ENCODE data around the gene SLC12A8. TPM values are rescaled to one million over a fixed set of nuclear protein-coding genes. Genes with fewer than 3 reads are reported as not detected.

SLC12A8 gene
- total RNA-seq, 1 donor from 2014 or later, result 13.6 TPM

DNA sequence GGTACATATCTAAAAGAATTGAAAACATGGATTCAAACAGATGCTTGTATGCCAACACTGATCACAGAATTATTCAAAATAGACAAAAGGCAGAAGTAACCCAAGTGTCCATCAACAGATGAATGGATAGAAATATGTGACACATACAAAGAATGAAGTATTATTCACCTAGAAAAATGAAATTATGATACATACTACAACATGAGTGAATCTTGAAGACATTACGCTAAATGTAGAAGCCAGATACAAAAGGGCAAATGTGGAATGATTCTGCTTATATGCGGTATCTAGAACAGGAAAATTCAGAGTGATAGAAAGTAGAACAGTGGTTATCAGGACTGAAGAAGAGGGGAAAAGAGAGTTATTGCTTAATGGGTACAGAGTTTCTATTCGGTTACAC lies 26.2 kb upstream of the SLC12A8 start:
- no peak overlapping the region for H3K4me3 ChIP-seq (ENCODE audit: low read depth, low read length)
- no peaks in the 10 kb centered on the region for H3K36me3 ChIP-seq (ENCODE audit: control insufficient read depth, insufficient read depth, low read length)
- no peak for DNase-seq (ENCODE audit: low read depth)
- TF ChIP-seq, protein P1, sequence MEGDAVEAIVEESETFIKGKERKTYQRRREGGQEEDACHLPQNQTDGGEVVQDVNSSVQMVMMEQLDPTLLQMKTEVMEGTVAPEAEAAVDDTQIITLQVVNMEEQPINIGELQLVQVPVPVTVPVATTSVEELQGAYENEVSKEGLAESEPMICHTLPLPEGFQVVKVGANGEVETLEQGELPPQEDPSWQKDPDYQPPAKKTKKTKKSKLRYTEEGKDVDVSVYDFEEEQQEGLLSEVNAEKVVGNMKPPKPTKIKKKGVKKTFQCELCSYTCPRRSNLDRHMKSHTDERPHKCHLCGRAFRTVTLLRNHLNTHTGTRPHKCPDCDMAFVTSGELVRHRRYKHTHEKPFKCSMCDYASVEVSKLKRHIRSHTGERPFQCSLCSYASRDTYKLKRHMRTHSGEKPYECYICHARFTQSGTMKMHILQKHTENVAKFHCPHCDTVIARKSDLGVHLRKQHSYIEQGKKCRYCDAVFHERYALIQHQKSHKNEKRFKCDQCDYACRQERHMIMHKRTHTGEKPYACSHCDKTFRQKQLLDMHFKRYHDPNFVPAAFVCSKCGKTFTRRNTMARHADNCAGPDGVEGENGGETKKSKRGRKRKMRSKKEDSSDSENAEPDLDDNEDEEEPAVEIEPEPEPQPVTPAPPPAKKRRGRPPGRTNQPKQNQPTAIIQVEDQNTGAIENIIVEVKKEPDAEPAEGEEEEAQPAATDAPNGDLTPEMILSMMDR (IDR thresholded peaks at IDR 0.05; ENCODE audit: insufficient read depth, low read length, poor library complexity, severe bottlenecking), result no peak
- no peaks in the 10 kb centered on the region for H3K27me3 ChIP-seq (ENCODE audit: control insufficient read depth, insufficient read depth, low read length)

DNA sequence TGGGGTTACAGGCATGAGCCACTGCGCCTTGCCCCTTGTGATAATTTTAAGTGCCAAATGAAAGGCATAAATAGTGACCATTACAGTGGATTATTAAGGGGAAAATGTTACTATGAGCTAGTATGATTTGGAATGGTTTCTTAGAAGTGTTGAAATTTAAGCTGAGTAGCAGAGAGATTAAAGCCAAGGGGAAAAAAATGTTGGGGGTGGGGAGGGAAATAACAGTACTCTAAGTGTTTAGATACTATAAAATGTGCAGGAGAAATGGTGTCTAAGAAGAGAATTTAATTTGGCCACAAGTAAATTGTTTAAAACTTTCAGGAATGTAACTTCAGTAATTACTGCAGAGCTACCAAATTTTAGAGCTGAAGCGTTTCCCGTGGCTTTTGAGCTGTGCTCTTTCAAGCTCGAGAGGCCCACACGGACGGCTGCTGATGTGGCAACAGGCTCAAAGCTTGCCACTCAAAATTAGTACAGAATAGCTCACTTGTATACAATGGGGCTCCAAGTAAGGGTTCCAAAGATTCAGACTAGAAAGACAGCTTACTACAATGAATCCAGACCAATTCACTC lies 23.9 kb upstream of the SLC12A8 start:
- H3K4me3 ChIP-seq (ENCODE audit: low read depth, low read length), result no peak overlapping the region
- DNase-seq (ENCODE audit: low read depth), result no peak

DNA sequence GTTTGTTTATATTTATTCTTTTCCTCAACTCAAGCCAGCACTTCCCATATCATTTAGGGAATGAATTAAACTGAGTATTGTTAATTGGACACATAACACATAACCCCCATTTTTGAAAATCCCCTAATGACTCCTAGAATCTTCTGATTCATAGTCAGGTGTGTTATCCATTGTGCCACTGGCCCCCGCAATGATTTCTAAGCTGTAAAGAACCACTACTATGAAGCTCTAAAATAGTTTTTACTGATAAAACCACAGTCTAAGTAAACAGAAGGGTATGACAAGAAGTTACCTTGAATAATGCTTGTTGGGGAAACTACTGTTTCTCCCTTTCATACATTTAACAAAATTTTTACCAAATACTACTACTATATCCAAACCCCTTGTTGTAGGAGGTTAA lies 22.3 kb upstream of the SLC12A8 start:
- DNase-seq (ENCODE audit: low read depth), result no peak
- TF ChIP-seq, protein P1 (IDR thresholded peaks at IDR 0.05; ENCODE audit: insufficient read depth, low read length, poor library complexity, severe bottlenecking), result no peak
- Histone ChIP-seq H3K4me3 (ENCODE audit: low read depth, low read length) (no peak overlapping the region), H3K27me3 (ENCODE audit: control insufficient read depth, insufficient read depth, low read length) (no peaks in the 10 kb centered on the region), H3K36me3 (ENCODE audit: control insufficient read depth, insufficient read depth, low read length) (no peaks in the 10 kb centered on the region)

More for the DNA sequence above, 23.9 kb upstream of the SLC12A8 start:
- TF ChIP-seq, protein P1 (IDR thresholded peaks at IDR 0.05; ENCODE audit: insufficient read depth, low read length, poor library complexity, severe bottlenecking), result no peak
- Histone ChIP-seq H3K27me3 (ENCODE audit: control insufficient read depth, insufficient read depth, low read length) (no peaks in the 10 kb centered on the region), H3K36me3 (ENCODE audit: control insufficient read depth, insufficient read depth, low read length) (no peaks in the 10 kb centered on the region)

DNA sequence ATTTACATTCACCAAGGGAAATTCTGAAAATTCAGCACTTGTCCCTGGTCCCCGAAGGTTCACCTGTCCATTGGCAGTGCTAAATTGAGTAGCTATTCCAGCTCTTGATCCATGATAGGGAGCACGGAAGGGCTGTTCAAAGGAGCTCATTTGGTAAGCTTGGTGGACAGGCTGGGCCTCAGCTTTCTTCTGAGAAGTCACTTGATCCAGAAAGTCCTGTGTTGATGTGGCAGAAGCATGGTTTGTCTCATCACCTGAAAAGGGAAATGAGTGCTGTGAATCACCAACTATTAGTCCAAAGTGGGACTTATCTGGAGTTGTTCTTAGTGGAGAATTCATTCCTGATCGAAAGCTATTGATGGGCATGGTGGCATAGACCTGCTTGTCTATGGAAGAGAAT lies 19.9 kb upstream of the SLC12A8 start:
- Histone ChIP-seq H3K4me3 (ENCODE audit: low read depth, low read length) (no peak overlapping the region), H3K36me3 (ENCODE audit: control insufficient read depth, insufficient read depth, low read length) (no peaks in the 10 kb centered on the region), H3K27me3 (ENCODE audit: control insufficient read depth, insufficient read depth, low read length) (no peaks in the 10 kb centered on the region)
- no peak for DNase-seq (ENCODE audit: low read depth)
- TF ChIP-seq, protein P1 (IDR thresholded peaks at IDR 0.05; ENCODE audit: insufficient read depth, low read length, poor library complexity, severe bottlenecking), result no peak

DNA sequence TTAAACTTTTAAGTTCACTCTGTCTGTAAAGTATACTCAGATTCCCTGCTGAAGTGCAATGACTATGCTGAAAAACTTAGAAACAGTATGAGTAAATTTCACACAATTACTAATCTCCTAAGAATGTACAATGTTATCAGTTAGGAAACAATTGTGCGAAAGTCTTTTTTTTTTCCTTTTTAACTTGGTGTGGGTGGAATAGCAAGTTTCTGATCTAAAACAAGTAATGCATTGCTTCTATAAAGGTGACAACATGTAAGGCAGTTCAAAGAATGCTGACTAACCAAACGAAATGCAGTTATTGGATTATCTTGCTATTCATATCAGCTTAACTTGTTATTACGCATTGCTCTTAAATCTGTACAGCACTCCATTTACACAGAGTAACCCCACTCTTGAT lies 19.3 kb upstream of the SLC12A8 start:
- Histone ChIP-seq H3K4me3 (ENCODE audit: low read depth, low read length) (no peak overlapping the region), H3K27me3 (ENCODE audit: control insufficient read depth, insufficient read depth, low read length) (no peaks in the 10 kb centered on the region), H3K36me3 (ENCODE audit: control insufficient read depth, insufficient read depth, low read length) (no peaks in the 10 kb centered on the region)
- TF ChIP-seq, protein P1 (IDR thresholded peaks at IDR 0.05; ENCODE audit: insufficient read depth, low read length, poor library complexity, severe bottlenecking), result no peak
- peak; percentile 56 for DNase-seq (ENCODE audit: low read depth)

DNA sequence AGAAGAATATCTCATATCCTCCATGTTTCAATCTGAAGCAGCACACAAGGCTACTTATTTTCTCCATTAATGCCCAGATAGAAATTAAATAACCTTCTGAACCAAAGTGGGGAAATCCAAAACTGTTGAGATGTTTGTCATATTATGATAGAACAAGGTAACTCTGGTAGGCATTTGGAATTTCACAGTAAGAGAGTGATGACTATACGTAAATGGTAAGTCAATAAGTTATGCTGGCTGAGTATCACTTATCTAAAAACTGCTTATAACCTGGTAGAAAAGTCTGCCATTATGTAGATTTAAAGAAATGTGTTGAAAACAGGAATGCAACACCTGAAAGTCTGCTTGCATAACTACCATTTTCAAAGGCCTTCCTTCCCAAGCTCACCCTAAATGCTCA lies 17.2 kb upstream of the SLC12A8 start:
- no peak for DNase-seq (ENCODE audit: low read depth)
- TF ChIP-seq, protein P1 (IDR thresholded peaks at IDR 0.05; ENCODE audit: insufficient read depth, low read length, poor library complexity, severe bottlenecking), result no peak
- H3K36me3 ChIP-seq (ENCODE audit: control insufficient read depth, insufficient read depth, low read length), result no peaks in the 10 kb centered on the region
- H3K4me3 ChIP-seq (ENCODE audit: low read depth, low read length), result no peak overlapping the region
- H3K27me3 ChIP-seq (ENCODE audit: control insufficient read depth, insufficient read depth, low read length), result no peaks in the 10 kb centered on the region
